Liver (tissue), 9 donors: Measurements from ENCODE around the gene ERAL1. TPM values are rescaled to one million over a fixed set of nuclear protein-coding genes. Genes with fewer than 3 reads are reported as not detected.

Experiments used
- DNase-seq: peaks from one replicate; pipeline ENCODE4 v3.0.0-alpha.2; 2017; ENCODE audit warnings: low spot score
- H3K27ac ChIP-seq, 2 donors: one replicate each; pipeline ENCODE4 v1.7.0; 2013; ENCODE audit warnings: inconsistent platforms in 2 of 2, low read length in 2 of 2, control low read depth in 1 of 2, low read depth in 1 of 2, mild to moderate bottlenecking in 1 of 2
- H3K27me3 ChIP-seq, 4 donors: one replicate each; pipeline versions ENCODE4 v1.6.1 to v1.7.0; 2013; ENCODE audit warnings: low read length in 3 of 4, inconsistent platforms in 1 of 4, mild to moderate bottlenecking in 1 of 4, moderate library complexity in 1 of 4; ENCODE audit not compliant: control insufficient read depth in 4 of 4, insufficient read depth in 4 of 4
- H3K36me3 ChIP-seq, 4 donors: one replicate each; pipeline versions ENCODE4 v1.6.1 to v1.7.0; 2013; ENCODE audit warnings: low read length in 3 of 4, mild to moderate bottlenecking in 3 of 4, low read depth in 1 of 4, moderate library complexity in 1 of 4; ENCODE audit not compliant: control insufficient read depth in 4 of 4, insufficient read depth in 3 of 4
- H3K4me1 ChIP-seq, 4 donors: one replicate each; pipeline versions ENCODE4 v1.6.1 to v1.7.0; 2013; ENCODE audit warnings: low read length in 3 of 4, mild to moderate bottlenecking in 3 of 4, moderate library complexity in 1 of 4; ENCODE audit not compliant: control insufficient read depth in 4 of 4, insufficient read depth in 4 of 4
- H3K4me3 ChIP-seq, 3 donors: one replicate each; pipeline versions ENCODE4 v1.6.1 to v1.7.0; 2013; ENCODE audit warnings: low read length in 3 of 3, control low read depth in 1 of 3, low read depth in 1 of 3, mild to moderate bottlenecking in 1 of 3
- H3K9ac ChIP-seq, 2 donors: one replicate each; pipeline ENCODE4 v1.7.0; 2013; ENCODE audit warnings: low read length in 2 of 2, mild to moderate bottlenecking in 2 of 2, moderate library complexity in 2 of 2, control low read depth in 1 of 2, low read depth in 1 of 2
- H3K9me3 ChIP-seq, 4 donors: one replicate each; pipeline versions ENCODE4 v1.6.1 to v1.7.0; 2013; ENCODE audit warnings: low read length in 3 of 4; ENCODE audit not compliant: control insufficient read depth in 4 of 4
- EGR1 ChIP-seq, 2 donors: IDR thresholded peaks; 2 replicates each; pipeline ENCODE4 v1.6.1; 2016 to 2018; ENCODE audit warnings: antibody characterized with exemption in 2 of 2, low read depth in 2 of 2
- FOXA1 ChIP-seq: IDR thresholded peaks from 2 replicates; pipeline ENCODE4 v1.6.1; 2016; ENCODE audit warnings: antibody characterized with exemption
- FOXA2 ChIP-seq: IDR thresholded peaks from 2 replicates; pipeline ENCODE4 v1.6.1; 2016; ENCODE audit warnings: antibody characterized with exemption
- GABPA ChIP-seq, 2 donors: IDR thresholded peaks in 1 of 2; conservative IDR thresholded peaks in 1 of 2; 2 replicates each; pipeline ENCODE4 v1.6.1; 2016; ENCODE audit warnings: antibody characterized with exemption in 2 of 2, mild to moderate bottlenecking in 1 of 2, moderate library complexity in 1 of 2
- HNF4A ChIP-seq, 2 donors: conservative IDR thresholded peaks; 2 replicates each; pipeline ENCODE4 v1.6.1; 2016; ENCODE audit warnings: antibody characterized with exemption in 2 of 2, mild to moderate bottlenecking in 2 of 2
- JUND ChIP-seq, 2 donors: IDR thresholded peaks; 2 replicates each; pipeline ENCODE4 v1.6.1; 2016; ENCODE audit warnings: antibody characterized with exemption in 2 of 2
- NR2F2 ChIP-seq: IDR thresholded peaks from 2 replicates; pipeline ENCODE4 v1.6.1; 2016; ENCODE audit warnings: antibody characterized with exemption
- RAD21 ChIP-seq, 2 donors: IDR thresholded peaks; 2 replicates each; pipeline ENCODE4 v1.6.1; 2016; ENCODE audit warnings: antibody characterized with exemption in 2 of 2, mild to moderate bottlenecking in 2 of 2
- REST ChIP-seq: IDR thresholded peaks from 2 replicates; pipeline ENCODE4 v1.6.1; 2016; ENCODE audit warnings: antibody characterized with exemption, mild to moderate bottlenecking
- RXRA ChIP-seq, 2 donors: IDR thresholded peaks; 2 replicates each; pipeline ENCODE4 v1.6.1; 2017 to 2018; ENCODE audit warnings: antibody characterized with exemption in 2 of 2, mild to moderate bottlenecking in 1 of 2
- SP1 ChIP-seq: IDR thresholded peaks from 2 replicates; pipeline ENCODE4 v1.6.1; 2018; ENCODE audit warnings: antibody characterized with exemption, mild to moderate bottlenecking
- TAF1 ChIP-seq: conservative IDR thresholded peaks from 2 replicates; pipeline ENCODE4 v1.6.1; 2016; ENCODE audit warnings: antibody characterized with exemption, mild to moderate bottlenecking
- YY1 ChIP-seq: IDR thresholded peaks from 2 replicates; pipeline ENCODE4 v1.6.1; 2016; ENCODE audit warnings: antibody characterized with exemption, mild to moderate bottlenecking
- WGBS: extraction: QIAGEN DNeasy Blood & Tissue Kit; methylation state at CpG from one replicate; pipeline ENCODE4 v1.1.7; 2013; 5-methylcytosine and 5-hydroxymethylcytosine counted together
- polyA plus RNA-seq, 2 donors: library from polyadenylated mRNA; stranded (reverse) in 1 of 2; unstranded in 1 of 2; fragments of 200-250 nt in 1 of 2; fragments of >200 nt in 1 of 2; fragmentation: Nextera tagmentation in 1 of 2; extraction: Ambion mirVana in 1 of 2; gene quantifications; one replicate each; pipeline versions ENCODE4 v1.2.1 to v1.2.3, GENCODE V29; 2013 to 2015
- total RNA-seq, 2 donors: library from RNA; depleted of rRNA; stranded (reverse); fragments of >200 nt; gene quantifications; one replicate each; pipeline ENCODE4 v1.2.3, GENCODE V29; 2014
- TF ChIP-seq, protein P1 (sequence below): IDR thresholded peaks from 2 replicates; pipeline ENCODE4 v1.6.1; 2016; ENCODE audit warnings: antibody characterized with exemption
- TF ChIP-seq, protein P2 (sequence below): IDR thresholded peaks from 2 replicates; pipeline ENCODE4 v1.6.1; 2016; ENCODE audit warnings: antibody characterized with exemption
- donor health status: healthy.
- donor health status: healthy.
- donor health status: healthy.
- donor health status: healthy.
- donor health status: healthy.

The ERAL1 gene
- total and polyA plus RNA-seq, 4 donors: 17.3 to 34.5 (median 29.5) TPM

- WGBS: 58% methylated on average over 4 of the region's 4 CpGs
- Histone ChIP-seq H3K4me1 (peaks cover 9 to 14% (median 11%) of the 10 kb centered on the region in 4 donors), H3K27ac (no peak overlapping the region), H3K9me3 (no peaks in the 10 kb centered on the region), H3K9ac (no peak overlapping the region), H3K4me3 (no peak overlapping the region), H3K27me3 (no peaks in the 10 kb centered on the region), H3K36me3 (peaks cover 12 to 33% (median 21%) of the 10 kb centered on the region in 4 donors)
- TF ChIP-seq HNF4A (conservative IDR thresholded peaks at IDR 0.05) (no peak), REST (no peak), FOXA2 (no peak), FOXA1 (no peak)
- TF ChIP-seq, protein P1, sequence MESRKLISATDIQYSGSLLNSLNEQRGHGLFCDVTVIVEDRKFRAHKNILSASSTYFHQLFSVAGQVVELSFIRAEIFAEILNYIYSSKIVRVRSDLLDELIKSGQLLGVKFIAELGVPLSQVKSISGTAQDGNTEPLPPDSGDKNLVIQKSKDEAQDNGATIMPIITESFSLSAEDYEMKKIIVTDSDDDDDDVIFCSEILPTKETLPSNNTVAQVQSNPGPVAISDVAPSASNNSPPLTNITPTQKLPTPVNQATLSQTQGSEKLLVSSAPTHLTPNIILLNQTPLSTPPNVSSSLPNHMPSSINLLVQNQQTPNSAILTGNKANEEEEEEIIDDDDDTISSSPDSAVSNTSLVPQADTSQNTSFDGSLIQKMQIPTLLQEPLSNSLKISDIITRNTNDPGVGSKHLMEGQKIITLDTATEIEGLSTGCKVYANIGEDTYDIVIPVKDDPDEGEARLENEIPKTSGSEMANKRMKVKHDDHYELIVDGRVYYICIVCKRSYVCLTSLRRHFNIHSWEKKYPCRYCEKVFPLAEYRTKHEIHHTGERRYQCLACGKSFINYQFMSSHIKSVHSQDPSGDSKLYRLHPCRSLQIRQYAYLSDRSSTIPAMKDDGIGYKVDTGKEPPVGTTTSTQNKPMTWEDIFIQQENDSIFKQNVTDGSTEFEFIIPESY: no peak
- TF ChIP-seq, protein P2, sequence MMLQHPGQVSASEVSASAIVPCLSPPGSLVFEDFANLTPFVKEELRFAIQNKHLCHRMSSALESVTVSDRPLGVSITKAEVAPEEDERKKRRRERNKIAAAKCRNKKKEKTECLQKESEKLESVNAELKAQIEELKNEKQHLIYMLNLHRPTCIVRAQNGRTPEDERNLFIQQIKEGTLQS: no peak
- no peak for DNase-seq
Measured at GRCh38 chr17:28904800-28905199, 50.0 kb downstream of the ERAL1 start.

DNA sequence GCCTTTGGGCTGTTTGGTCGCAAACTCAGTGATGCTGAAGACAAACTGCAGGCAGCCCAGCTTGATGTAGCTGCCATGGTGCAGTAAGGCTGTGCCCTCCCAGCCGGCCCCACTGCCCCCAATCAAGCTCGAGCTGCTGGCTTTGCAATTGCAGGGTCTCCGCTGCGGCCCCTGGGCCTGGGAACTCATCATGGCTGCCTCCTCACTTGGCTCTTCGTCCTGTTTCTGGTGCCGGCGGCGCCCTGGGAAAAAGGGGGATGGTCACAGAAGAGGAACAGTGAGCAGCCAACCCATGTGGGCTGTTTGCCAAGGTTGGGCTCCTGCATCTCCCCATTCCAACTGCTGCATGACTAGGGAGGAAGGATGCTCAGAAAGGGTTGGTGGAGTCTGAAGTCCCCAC lies 51.5 kb downstream of the ERAL1 start:
- 90% methylated on average over 9 of the region's 9 CpGs for WGBS
- H3K4me1 ChIP-seq: peaks cover 9 to 14% (median 11%) of the 10 kb centered on the region in 4 donors
- H3K27ac ChIP-seq: no peak overlapping the region
- no peaks in the 10 kb centered on the region for H3K9me3 ChIP-seq
- no peak overlapping the region for H3K9ac ChIP-seq
- no peak overlapping the region for H3K4me3 ChIP-seq
- H3K27me3 ChIP-seq: no peaks in the 10 kb centered on the region
- no peak for TF ChIP-seq RXRA (IDR thresholded peaks at IDR 0.05)
- TF ChIP-seq FOXA2: no peak
- no peak for TF ChIP-seq GABPA (IDR thresholded peaks at IDR 0.05 in 1 of 2, conservative IDR thresholded peaks at IDR 0.05 in 1 of 2)
- TF ChIP-seq TAF1: no peak
- DNase-seq: no peak
- peaks cover 18 to 48% (median 35%) of the 10 kb centered on the region in 4 donors for H3K36me3 ChIP-seq

- H3K36me3 ChIP-seq: peaks cover 18 to 54% (median 37%) of the 10 kb centered on the region in 4 donors
- 84% methylated on average over 7 of the region's 7 CpGs for WGBS
- no peak for TF ChIP-seq NR2F2
- no peak for TF ChIP-seq YY1
- TF ChIP-seq JUND (IDR thresholded peaks at IDR 0.05): no peak
- TF ChIP-seq EGR1 (IDR thresholded peaks at IDR 0.05; ENCODE audit: low read depth in 2 of 2): no peak
- TF ChIP-seq RXRA (IDR thresholded peaks at IDR 0.05): no peak
- no peak for TF ChIP-seq RAD21 (IDR thresholded peaks at IDR 0.05)
- no peak for TF ChIP-seq FOXA2
- no peak for TF ChIP-seq HNF4A (conservative IDR thresholded peaks at IDR 0.05)
- TF ChIP-seq, protein P2: no peak
- no peak for TF ChIP-seq SP1
- no peak for TF ChIP-seq REST
Measured at GRCh38 chr17:28906706-28907438, 52.1 kb downstream of the ERAL1 start.

More at GRCh38 chr17:28906706-28907438, 52.1 kb downstream of the ERAL1 start:
- no peak overlapping the region for H3K27ac ChIP-seq
- H3K4me1 ChIP-seq: peaks cover 8 to 15% (median 11%) of the 10 kb centered on the region in 4 donors
- H3K27me3 ChIP-seq: no peaks in the 10 kb centered on the region
- DNase-seq: peak; percentile 68
- no peak overlapping the region for H3K9ac ChIP-seq
- H3K9me3 ChIP-seq: no peaks in the 10 kb centered on the region
- no peak overlapping the region for H3K4me3 ChIP-seq
